Measurements from ENCODE around the gene ZNF385B.

The ZNF385B gene

GRCh38 chr2:179677746-179678505 is 183.5 kb downstream of the ZNF385B start:
- H3K4me3 ChIP-seq (ENCODE audit: low read depth, low read length), result no peak overlapping the region
- TF ChIP-seq EGR2 (tag by site-specific recombination; IDR thresholded peaks at IDR 0.05; ENCODE audit: low read depth), result no peak
- TF ChIP-seq ZEB2 (tag by site-specific recombination; IDR thresholded peaks at IDR 0.05), result no peak
- no peaks in the 10 kb centered on the region for H3K36me3 ChIP-seq (ENCODE audit: control insufficient read depth in 2 of 2, insufficient read depth in 1 of 2, low read length in 2 of 2)
- ChIA-PET CTCF (no interaction called here), POLR2A (no interaction called here)
- H3K27ac ChIP-seq (ENCODE audit: extremely low read depth, low read depth, low read length), result no peak overlapping the region
- no peaks in the 10 kb centered on the region for H3K9me3 ChIP-seq (ENCODE audit: control insufficient read depth, insufficient read depth, low read depth, low read length)
- H3K4me1 ChIP-seq (ENCODE audit: control insufficient read depth, insufficient read depth, low read length), result peaks cover 7% of the 10 kb centered on the region

- ChIA-PET POLR2A (interaction anchor here (0.6 kb wide), 1 partner anchor 45 kb away, joined by 3 read pairs; no protein-coding TSS in a partner anchor), CTCF (interaction anchor here (0.6 kb wide), 1 partner anchor 14 kb away, joined by 3 read pairs; no protein-coding TSS in a partner anchor)
- Histone ChIP-seq H3K4me3 (ENCODE audit: low read depth, low read length) (no peak overlapping the region), H3K4me1 (ENCODE audit: control insufficient read depth, insufficient read depth, low read length) (peaks cover 7% of the 10 kb centered on the region), H3K9me3 (ENCODE audit: control insufficient read depth, insufficient read depth, low read depth, low read length) (no peaks in the 10 kb centered on the region), H3K36me3 (ENCODE audit: control insufficient read depth in 2 of 2, insufficient read depth in 1 of 2, low read length in 2 of 2) (no peaks in the 10 kb centered on the region), H3K27ac (ENCODE audit: extremely low read depth, low read depth, low read length) (no peak overlapping the region)
- TF ChIP-seq ZNF19 (tag by site-specific recombination; IDR thresholded peaks at IDR 0.05; ENCODE audit: low read depth) (no peak), ZNF280C (tag by site-specific recombination; IDR thresholded peaks at IDR 0.05) (no peak), FEZF1 (tag by site-specific recombination; IDR thresholded peaks at IDR 0.05) (peak; percentile 47), BCL11B (tag by site-specific recombination; IDR thresholded peaks at IDR 0.05; ENCODE audit: low read depth) (no peak), ZNF350 (tag by site-specific recombination; IDR thresholded peaks at IDR 0.05) (no peak), SALL2 (tag by site-specific recombination; IDR thresholded peaks at IDR 0.05; ENCODE audit: borderline replicate concordance) (no peak), PRDM6 (tag by site-specific recombination; IDR thresholded peaks at IDR 0.05) (peak; percentile 44; the same call in 1 of the 2 replicates), ZNF555 (tag by site-specific recombination; conservative IDR thresholded peaks at IDR 0.05) (no peak), PRDM4 (tag by site-specific recombination; IDR thresholded peaks at IDR 0.05) (0 out of 2 replicates have a peak, but pooled peaks have one; percentile 23), ZNF132 (tag by site-specific recombination; IDR thresholded peaks at IDR 0.05; ENCODE audit: borderline replicate concordance) (no peak), BCL6B (tag by site-specific recombination; IDR thresholded peaks at IDR 0.05) (peak; percentile 70; the same call in 1 of the 2 replicates), ZNF37A (tag by site-specific recombination; IDR thresholded peaks at IDR 0.05) (no peak), OVOL3 (tag by site-specific recombination; IDR thresholded peaks at IDR 0.05) (peak; percentile 53; the same call in 1 of the 2 replicates), ZNF138 (tag by site-specific recombination; IDR thresholded peaks at IDR 0.05; ENCODE audit: borderline replicate concordance) (no peak), ZNF843 (tag by site-specific recombination; IDR thresholded peaks at IDR 0.05) (peak; percentile 66)
These were observed 184.2 kb downstream of the ZNF385B start for GRCh38 chr2:179677077-179677688.
